NCI-H2029 (cell line): Measurements from ENCODE around the gene PRKCA.

Experiments
- DNase-seq: peaks from one replicate; lab custom pipeline; 2025; lab: John Stamatoyannopoulos, UW

Gene PRKCA

GRCh38 chr17:66655461-66655860 is 353.0 kb downstream of the PRKCA start:
- DNase-seq, result no peak

GRCh38 chr17:66655861-66656260 is 353.4 kb downstream of the PRKCA start:
- no peak for DNase-seq

- DNase-seq, result no peak
Measured at GRCh38 chr17:66661411-66662256, 359.2 kb downstream of the PRKCA start.

GRCh38 chr17:66662496-66662895 is 360.1 kb downstream of the PRKCA start:
- DNase-seq, result no peak

GRCh38 chr17:66663041-66663606 is 360.7 kb downstream of the PRKCA start:
- DNase-seq, result no peak

- no peak for DNase-seq
Measured at GRCh38 chr17:66664336-66664735, 361.9 kb downstream of the PRKCA start.

GRCh38 chr17:66665194-66665593 is 362.8 kb downstream of the PRKCA start:
- no peak for DNase-seq

GRCh38 chr17:66667090-66667489 is 364.7 kb downstream of the PRKCA start:
- no peak for DNase-seq

GRCh38 chr17:66667491-66668030 is 365.1 kb downstream of the PRKCA start:
- no peak for DNase-seq

- no peak for DNase-seq
Measured at GRCh38 chr17:66670206-66670605, 367.8 kb downstream of the PRKCA start.

- DNase-seq, result no peak
Measured at GRCh38 chr17:66671156-66671555, 368.7 kb downstream of the PRKCA start.

GRCh38 chr17:66673668-66674276 is 371.4 kb downstream of the PRKCA start:
- DNase-seq, result no peak

GRCh38 chr17:66675273-66675990 is 373.0 kb downstream of the PRKCA start:
- DNase-seq, result no peak

- no peak for DNase-seq
Measured at GRCh38 chr17:66675991-66676371, 373.6 kb downstream of the PRKCA start.

GRCh38 chr17:66676421-66676820 is 374.0 kb downstream of the PRKCA start:
- no peak for DNase-seq

GRCh38 chr17:66677201-66677981 is 375.0 kb downstream of the PRKCA start:
- no peak for DNase-seq

GRCh38 chr17:66678061-66678460 is 375.6 kb downstream of the PRKCA start:
- no peak for DNase-seq

GRCh38 chr17:66678827-66679226 is 376.4 kb downstream of the PRKCA start:
- no peak for DNase-seq

GRCh38 chr17:66679631-66680517 is 377.5 kb downstream of the PRKCA start:
- DNase-seq, result no peak

GRCh38 chr17:66682283-66682682 is 379.9 kb downstream of the PRKCA start:
- DNase-seq, result no peak

- DNase-seq, result no peak
Measured at GRCh38 chr17:66684261-66684660, 381.8 kb downstream of the PRKCA start.
